HG03066 (cell line): Measurements from ENCODE around the gene ERRFI1.

Experiments
- ATAC-seq: cut with Tn5 transposase; IDR thresholded peaks from one replicate; pipeline ENCODE4 v1.9.1; 2021; ENCODE audit warnings: low read depth; ENCODE audit not compliant: unreplicated experiment

Gene ERRFI1

GRCh38 chr1:8020032-8020431 lies 6.1 kb downstream of the ERRFI1 start:
- no peak for ATAC-seq

- ATAC-seq, result no peak
Measured at GRCh38 chr1:8019229-8019620, 6.9 kb downstream of the ERRFI1 start.

- no peak for ATAC-seq
Measured at GRCh38 chr1:8018492-8019228, 7.4 kb downstream of the ERRFI1 start.

GRCh38 chr1:8017495-8018197 lies 8.5 kb downstream of the ERRFI1 start:
- ATAC-seq, result no peak

- ATAC-seq, result no peak
Measured at GRCh38 chr1:8016895-8017241, 9.2 kb downstream of the ERRFI1 start.

GRCh38 chr1:8016210-8016894 lies 9.8 kb downstream of the ERRFI1 start:
- ATAC-seq, result no peak

- ATAC-seq, result no peak
Measured at GRCh38 chr1:8015809-8016165, 10.3 kb downstream of the ERRFI1 start.

- no peak for ATAC-seq
Measured at GRCh38 chr1:8015036-8015808, 10.9 kb downstream of the ERRFI1 start.

- ATAC-seq, result no peak
Measured at GRCh38 chr1:8014381-8014988, 11.6 kb downstream of the ERRFI1 start.

- no peak for ATAC-seq
Measured at GRCh38 chr1:8013800-8014199, 12.3 kb downstream of the ERRFI1 start.

GRCh38 chr1:8013399-8013798 lies 12.7 kb downstream of the ERRFI1 start:
- ATAC-seq, result no peak

- no peak for ATAC-seq
Measured at GRCh38 chr1:8012955-8013354, 13.2 kb downstream of the ERRFI1 start.

GRCh38 chr1:8011923-8012858 lies 13.9 kb downstream of the ERRFI1 start:
- no peak for ATAC-seq

GRCh38 chr1:8011016-8011415 lies 15.1 kb downstream of the ERRFI1 start:
- no peak for ATAC-seq

GRCh38 chr1:8010080-8010664 lies 15.9 kb downstream of the ERRFI1 start:
- ATAC-seq, result no peak

- no peak for ATAC-seq
Measured at GRCh38 chr1:8009043-8010002, 16.8 kb downstream of the ERRFI1 start.

- no peak for ATAC-seq
Measured at GRCh38 chr1:8006037-8006963, 19.8 kb downstream of the ERRFI1 start.
